ENCODE data around the gene FAT1.

The FAT1 gene

DNA sequence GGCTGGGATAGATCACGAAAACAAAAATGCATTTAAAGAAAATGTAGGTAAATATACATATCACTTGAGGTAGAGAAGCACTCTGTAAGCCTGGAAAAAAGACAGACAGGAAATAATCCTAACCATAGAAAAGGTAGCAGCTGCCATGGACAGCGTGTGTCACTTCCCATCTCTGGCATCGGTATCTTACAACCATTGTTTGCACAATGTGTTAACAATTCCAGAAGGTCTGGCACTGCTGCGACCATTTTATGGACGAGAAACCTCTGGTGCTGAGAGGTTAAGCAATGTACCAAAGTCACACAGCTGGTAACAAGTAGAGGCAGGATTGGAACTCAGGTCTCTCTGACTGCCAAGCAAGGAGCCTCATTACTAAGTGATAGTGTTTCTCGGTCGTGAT is 166.6 kb downstream of the FAT1 start:
- no peak for DNase-seq

DNA sequence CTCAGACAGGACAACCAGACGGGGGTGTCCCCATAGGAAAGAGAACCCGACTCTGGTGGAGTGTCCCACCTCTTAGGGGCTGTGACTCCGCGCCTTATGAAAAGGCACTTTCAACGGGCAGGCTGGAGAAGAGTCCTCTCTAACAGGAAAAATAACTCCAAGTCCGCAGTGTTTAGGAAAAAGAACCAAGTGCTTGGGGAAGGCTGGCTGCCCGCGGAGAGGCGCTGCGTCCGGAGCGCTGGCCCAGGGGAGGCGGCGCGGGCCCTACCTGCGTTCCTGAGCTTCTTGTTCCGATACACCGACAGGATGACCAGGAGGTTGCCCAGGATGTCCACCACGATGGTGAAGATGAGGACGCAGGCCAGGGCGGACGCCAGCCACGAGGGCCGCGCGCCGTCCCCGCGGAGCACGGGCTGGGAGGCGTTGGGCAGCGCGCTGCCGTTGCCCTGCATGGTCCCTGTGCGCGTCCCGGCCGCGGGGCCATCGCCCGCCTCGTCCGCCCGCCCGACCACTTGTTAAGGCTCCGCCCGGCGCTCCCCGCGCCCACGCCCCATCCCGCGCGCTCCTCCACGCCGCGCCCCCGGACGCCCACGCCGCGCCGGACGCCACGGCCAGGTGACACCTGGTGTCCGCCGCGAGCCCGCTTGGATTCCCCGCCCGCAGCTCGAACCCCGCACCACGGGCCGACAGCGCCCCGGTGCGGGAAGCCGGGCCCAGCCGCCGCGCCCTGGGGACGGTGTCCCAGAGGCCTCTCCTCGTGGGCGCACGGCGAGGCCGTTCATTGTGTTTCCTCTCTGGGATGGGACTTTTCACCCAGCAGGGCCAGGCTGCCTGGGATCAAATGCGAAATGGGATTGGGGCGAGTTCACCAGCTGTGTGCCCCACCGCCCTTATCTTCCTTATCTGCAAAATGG is 168.5 kb downstream of the FAT1 start, which contains the start of gene MTNR1A:
Gene MTNR1A (minus strand): TSS at position 654 of the 914 bp plus-strand sequence. CDS start 202 bp downstream, at position 452.
- no peak for DNase-seq

DNA sequence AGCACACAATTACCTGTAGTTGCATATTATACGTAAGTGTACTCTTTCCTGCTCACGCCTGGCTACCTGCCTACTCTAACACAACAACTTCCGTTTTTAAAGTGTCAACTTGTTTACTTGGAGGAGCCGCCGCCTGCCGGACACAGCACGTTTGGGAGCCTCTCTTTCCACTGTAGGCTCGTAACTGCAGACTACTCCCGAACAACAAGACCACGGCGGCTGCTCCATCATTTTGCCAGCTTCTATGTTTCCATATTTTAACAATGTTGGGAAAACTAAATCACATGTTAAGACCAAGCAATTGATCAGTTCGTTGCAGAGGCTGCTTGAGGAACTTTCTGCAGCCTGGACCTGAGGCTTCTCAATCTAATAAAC is 169.1 kb downstream of the FAT1 start:
- no peak for DNase-seq

DNA sequence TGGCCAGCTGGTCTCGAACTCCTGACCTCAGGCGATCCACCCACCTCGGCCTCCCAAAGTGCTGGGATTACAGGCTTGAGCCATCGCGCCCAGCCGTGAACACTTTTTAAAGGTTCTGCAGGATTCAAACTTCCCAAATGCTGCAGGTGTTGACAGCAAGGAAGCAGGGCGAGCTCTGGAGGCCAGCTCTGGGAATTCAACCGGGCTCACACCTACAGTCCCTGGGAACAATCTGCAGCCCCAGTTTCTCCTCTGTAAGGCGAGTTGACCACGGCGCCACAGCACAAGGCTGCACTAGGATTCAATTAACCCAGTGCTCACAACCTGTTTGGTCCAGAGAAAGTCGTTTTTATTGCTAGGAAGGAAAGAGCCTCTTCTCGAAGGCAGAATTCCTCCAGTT is 169.9 kb downstream of the FAT1 start:
- DNase-seq = no peak

DNA sequence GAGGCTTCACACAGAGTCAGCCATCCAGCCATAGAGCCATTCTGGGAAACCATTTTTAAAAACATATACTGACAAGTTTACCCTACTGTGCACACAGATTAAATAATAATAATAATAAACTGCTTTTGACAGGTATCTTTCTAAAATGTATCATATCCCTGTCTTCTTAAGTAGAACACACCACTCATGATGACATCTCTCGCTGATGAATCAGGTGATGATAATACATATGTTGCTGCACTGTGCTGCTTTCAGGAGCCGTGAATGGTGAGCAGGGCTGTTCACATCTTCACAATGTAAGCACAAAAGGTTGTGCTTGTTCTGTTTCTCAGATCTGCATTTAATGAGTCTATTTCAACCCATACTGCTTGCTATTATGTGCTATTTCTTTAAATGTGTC is 171.8 kb downstream of the FAT1 start:
- DNase-seq = no peak

DNA sequence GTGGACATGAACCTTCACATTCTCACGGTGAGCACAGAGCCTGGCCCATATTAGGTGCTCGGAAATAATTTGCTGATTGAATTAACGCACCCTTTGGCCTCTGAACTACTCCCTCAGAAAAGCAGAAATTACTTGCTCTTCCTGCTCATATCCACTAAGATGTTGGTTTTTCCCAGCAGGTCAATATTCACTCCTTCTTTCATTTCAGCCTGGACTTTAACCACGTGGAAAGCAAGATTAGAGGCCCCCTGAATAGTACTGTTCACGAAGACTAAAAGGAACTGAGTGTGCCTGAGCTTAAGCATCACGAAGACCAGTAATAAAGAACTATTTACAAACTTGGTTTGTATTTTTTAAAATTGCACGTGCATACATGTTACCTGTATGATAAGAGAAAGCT is 178.2 kb downstream of the FAT1 start:
- DNase-seq = no peak

DNA sequence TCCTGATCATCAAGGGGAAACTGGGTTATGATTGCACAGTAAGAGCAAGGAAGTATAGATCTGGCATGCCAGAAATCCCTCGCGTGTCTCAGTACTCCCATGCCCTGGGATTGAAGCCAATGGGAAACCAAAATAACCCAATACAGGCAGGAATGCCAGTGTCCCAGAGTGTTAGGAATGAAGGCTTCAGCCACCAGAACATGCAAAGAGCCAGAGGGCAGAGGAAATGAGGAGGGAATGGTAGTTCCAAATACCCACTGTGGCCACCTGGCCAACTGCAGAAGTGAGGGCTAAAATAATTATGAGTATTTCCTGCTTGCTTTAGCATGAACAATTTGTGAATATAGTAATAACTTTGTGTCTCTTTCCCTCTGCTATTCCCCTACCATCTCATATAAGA is 180.4 kb downstream of the FAT1 start:
- DNase-seq = no peak

DNA sequence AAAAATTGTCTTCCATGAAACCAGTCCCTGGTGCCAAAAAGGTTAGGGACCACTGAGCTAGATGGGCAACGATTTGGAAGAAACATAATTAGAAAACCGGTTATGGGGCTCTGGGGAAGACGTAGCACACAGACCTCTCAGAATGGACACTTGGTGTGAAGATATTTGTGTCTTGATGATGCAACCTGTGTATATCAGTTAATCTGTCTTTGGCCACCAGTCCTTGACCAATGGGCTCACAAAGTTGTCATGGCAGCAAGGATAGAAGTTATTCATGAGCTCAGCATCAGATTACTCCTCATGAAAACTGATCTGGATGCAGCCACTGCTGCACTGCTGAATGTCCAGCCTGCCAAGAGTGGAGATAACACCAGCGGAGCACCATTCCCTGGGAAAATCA is 181.9 kb downstream of the FAT1 start:
- no peak for DNase-seq

DNA sequence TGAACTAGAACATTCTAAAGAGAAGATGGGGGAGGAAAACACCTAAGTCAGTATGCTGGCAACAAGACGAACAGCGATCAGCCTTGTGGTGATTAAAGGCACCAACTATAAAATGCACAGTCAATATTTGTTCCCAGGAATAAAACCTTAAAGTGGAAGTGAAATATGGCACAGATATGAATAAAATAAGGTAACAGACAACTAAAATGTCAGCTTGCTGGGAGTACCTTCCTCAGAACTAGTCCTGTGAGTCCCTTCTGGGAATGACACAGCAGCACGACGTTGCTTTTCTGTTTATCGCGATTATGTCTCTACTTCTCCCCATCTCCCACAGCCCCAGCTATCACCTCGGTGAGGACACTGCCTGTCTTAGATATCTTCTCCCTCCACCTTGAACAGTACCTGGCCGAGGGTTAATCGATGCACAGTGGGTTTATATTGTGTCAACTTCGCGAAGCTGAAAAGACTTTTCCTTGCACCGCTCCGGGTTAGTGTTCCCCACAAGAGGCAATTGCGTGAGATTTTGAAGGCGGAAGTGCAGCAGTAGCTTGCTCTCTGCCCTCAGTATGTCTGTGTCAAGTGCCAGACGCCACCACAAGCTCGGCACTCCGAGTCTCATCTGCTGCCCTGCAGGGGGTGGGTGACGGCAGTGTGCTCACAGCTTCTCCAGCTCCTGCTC is 185.7 kb downstream of the FAT1 start:
- no peak for DNase-seq
